GM18499 (cell line): ENCODE results near the gene ZFR2.
"Not testable (repeated sequence)": the region's sequence is repeated elsewhere in the genome, so short reads cannot be mapped to it uniquely, and the experiment has no call there.

Experiments used
- ATAC-seq: cut with Tn5 transposase; IDR thresholded peaks from one replicate; pipeline ENCODE4 v1.9.1; 2021; ENCODE audit warnings: moderate number of reproducible peaks; ENCODE audit not compliant: insufficient read depth, unreplicated experiment

Gene ZFR2

GRCh38 chr19:3775831-3776230 lies 93.0 kb downstream of the ZFR2 start:
- no peak for ATAC-seq

GRCh38 chr19:3775374-3775711 lies 93.5 kb downstream of the ZFR2 start:
- ATAC-seq = no peak

GRCh38 chr19:3774621-3775373 lies 94.0 kb downstream of the ZFR2 start:
- ATAC-seq = no peak

GRCh38 chr19:3773814-3774515 lies 94.9 kb downstream of the ZFR2 start:
- no peak for ATAC-seq

GRCh38 chr19:3771906-3772455 lies 96.9 kb downstream of the ZFR2 start, which contains the start of gene RAX2:
Gene RAX2, minus strand, starts transcription at chr19:3772228. Its CDS starts 486 bp downstream, at chr19:3771742.
- ATAC-seq = no peak

- ATAC-seq = no peak
These were observed 97.6 kb downstream of the ZFR2 start for GRCh38 chr19:3771000-3771905.

GRCh38 chr19:3770136-3770999 lies 98.5 kb downstream of the ZFR2 start:
- no peak for ATAC-seq

- no peak for ATAC-seq
These were observed 99.3 kb downstream of the ZFR2 start for GRCh38 chr19:3769494-3769893.

- ATAC-seq = no peak
These were observed 100.1 kb downstream of the ZFR2 start for GRCh38 chr19:3768748-3769099.

GRCh38 chr19:3768015-3768747 lies 100.7 kb downstream of the ZFR2 start:
- ATAC-seq = no peak

- no peak for ATAC-seq
These were observed 101.8 kb downstream of the ZFR2 start for GRCh38 chr19:3767050-3767449.

- no peak for ATAC-seq
These were observed 102.3 kb downstream of the ZFR2 start for GRCh38 chr19:3766520-3766919.

- not testable (repeated sequence) for ATAC-seq
These were observed 103.1 kb downstream of the ZFR2 start for GRCh38 chr19:3765757-3766156.

GRCh38 chr19:3765121-3765520 lies 103.7 kb downstream of the ZFR2 start:
- no peak for ATAC-seq

- peak; percentile 52 for ATAC-seq
These were observed 106.1 kb downstream of the ZFR2 start, which contains the start of gene MRPL54 for GRCh38 chr19:3762501-3763459. Gene MRPL54, plus strand, starts transcription at chr19:3762682. Its CDS starts 19 bp downstream, at chr19:3762701.

GRCh38 chr19:3762130-3762473 lies 106.7 kb downstream of the ZFR2 start:
- no peak for ATAC-seq

- no peak for ATAC-seq
These were observed 107.3 kb downstream of the ZFR2 start, which contains the start of gene APBA3 for GRCh38 chr19:3761382-3762129. Gene APBA3, minus strand, starts transcription at chr19:3761692. Its CDS starts 1,428 bp downstream, at chr19:3760264.
